ENCODE measurements around the gene PPWD1.
"Not testable (repeated sequence)": the region's sequence is repeated elsewhere in the genome, so short reads cannot be mapped to it uniquely, and the experiment has no call there.

Gene PPWD1

GRCh38 chr5:65562731-65563701 lies at the start of gene PPWD1, which contains the start of gene CENPK:
TSS of gene PPWD1 (plus strand) at chr5:65563296. CDS start at chr5:65563311, 15 bp downstream.
TSS of gene CENPK (minus strand) at chr5:65563168. CDS start at chr5:65554907, 8,261 bp downstream.
- peak; percentile 95 for DNase-seq

- DNase-seq, result no peak
Measured at GRCh38 chr5:65525726-65526125, 37.4 kb upstream of the PPWD1 start.

- no peak for DNase-seq
Measured at GRCh38 chr5:65530904-65531303, 32.2 kb upstream of the PPWD1 start.

- DNase-seq, result no peak
Measured at GRCh38 chr5:65535529-65535987, 27.5 kb upstream of the PPWD1 start.

GRCh38 chr5:65539827-65540226 lies 23.3 kb upstream of the PPWD1 start:
- no peak for DNase-seq

GRCh38 chr5:65544473-65544872 lies 18.6 kb upstream of the PPWD1 start:
- DNase-seq, result no peak

GRCh38 chr5:65546141-65546540 lies 17.0 kb upstream of the PPWD1 start:
- no peak for DNase-seq

GRCh38 chr5:65548281-65548680 lies 14.8 kb upstream of the PPWD1 start:
- DNase-seq, result no peak

GRCh38 chr5:65553941-65554340 lies 9.2 kb upstream of the PPWD1 start:
- DNase-seq, result no peak

GRCh38 chr5:65555287-65555686 lies 7.8 kb upstream of the PPWD1 start:
- DNase-seq, result no peak

- DNase-seq, result no peak
Measured at GRCh38 chr5:65556181-65556580, 6.9 kb upstream of the PPWD1 start.

GRCh38 chr5:65556718-65557117 lies 6.4 kb upstream of the PPWD1 start:
- DNase-seq, result no peak

GRCh38 chr5:65563777-65564176 lies 681 bp downstream of the PPWD1 start:
- DNase-seq, result no peak

- no peak for DNase-seq
Measured at GRCh38 chr5:65566505-65566904, 3.4 kb downstream of the PPWD1 start.

GRCh38 chr5:65570598-65571226 lies 7.6 kb downstream of the PPWD1 start:
- DNase-seq, result no peak

GRCh38 chr5:65577141-65577540 lies 14.0 kb downstream of the PPWD1 start:
- DNase-seq, result no peak

- DNase-seq, result no peak
Measured at GRCh38 chr5:65588694-65589093, 25.6 kb downstream of the PPWD1 start.

GRCh38 chr5:65601761-65602160 lies 38.7 kb downstream of the PPWD1 start:
- not testable (repeated sequence) for DNase-seq

- DNase-seq, result peak; percentile 51
Measured at GRCh38 chr5:65611524-65611923, 48.4 kb downstream of the PPWD1 start.

GRCh38 chr5:65612298-65612907 lies 49.3 kb downstream of the PPWD1 start:
- DNase-seq, result no peak

GRCh38 chr5:65620021-65620420 lies 56.9 kb downstream of the PPWD1 start:
- DNase-seq, result no peak

- not testable (repeated sequence) for DNase-seq
Measured at GRCh38 chr5:65621961-65622360, 58.9 kb downstream of the PPWD1 start.

- no peak for DNase-seq
Measured at GRCh38 chr5:65623482-65623881, 60.4 kb downstream of the PPWD1 start.

Data from NCI-H774 (cell line).